GM12875 (cell line): Measurements from ENCODE around the gene ASIC2.

Experiments used
- H3K4me3 ChIP-seq: one replicate; pipeline ENCODE4 v1.5.1; 2011; ENCODE audit warnings: low read depth, low read length, control low read depth
- CTCF ChIP-seq: IDR thresholded peaks from 2 replicates; pipeline ENCODE4 v1.5.1; 2011; ENCODE audit warnings: low read depth, mild to moderate bottlenecking, control low read depth, inconsistent platforms, low read length, moderate library complexity, borderline replicate concordance; ENCODE audit not compliant: insufficient read depth

The ASIC2 gene

GRCh38 chr17:33055746-33056145 is 237.3 kb downstream of the ASIC2 start:
- TF ChIP-seq CTCF, result no peak
- no peak overlapping the region for H3K4me3 ChIP-seq

GRCh38 chr17:33055171-33055611 is 237.9 kb downstream of the ASIC2 start:
- no peak for TF ChIP-seq CTCF
- H3K4me3 ChIP-seq, result no peak overlapping the region

GRCh38 chr17:33054412-33054811 is 238.7 kb downstream of the ASIC2 start:
- no peak for TF ChIP-seq CTCF

GRCh38 chr17:33053676-33054075 is 239.4 kb downstream of the ASIC2 start:
- no peak for TF ChIP-seq CTCF
- H3K4me3 ChIP-seq, result no peak overlapping the region

More at GRCh38 chr17:33054412-33054811, 238.7 kb downstream of the ASIC2 start:
- no peak overlapping the region for H3K4me3 ChIP-seq

GRCh38 chr17:33052856-33053255 is 240.2 kb downstream of the ASIC2 start:
- TF ChIP-seq CTCF, result no peak
- no peak overlapping the region for H3K4me3 ChIP-seq

- H3K4me3 ChIP-seq, result no peak overlapping the region
- no peak for TF ChIP-seq CTCF
Measured at GRCh38 chr17:33050611-33051140, 242.4 kb downstream of the ASIC2 start.

- peak; percentile 94 for TF ChIP-seq CTCF
- no peak overlapping the region for H3K4me3 ChIP-seq
Measured at GRCh38 chr17:33049781-33050414, 243.2 kb downstream of the ASIC2 start.
